Heart right ventricle (tissue), 16 donors: ENCODE results near the gene SLX4IP. TPM values are rescaled to one million over a fixed set of nuclear protein-coding genes. Genes with fewer than 3 reads are reported as not detected.

Experiments
- ATAC-seq, 8 donors: fragments of 200-7000 bp; cut with Tn5 transposase; one replicate each; pipeline ENCODE4 v1.9.1; 2020; ENCODE audit warnings: mild to moderate bottlenecking in 8 of 8, moderate library complexity in 8 of 8, moderate number of reproducible peaks in 1 of 8
- DNase-seq, 2 donors: peaks; one replicate each; pipeline ENCODE4 v3.0.0-alpha.2; 2020
- H3K27ac ChIP-seq, 10 donors: fragments of 200-600 bp; sonication (generic) in 2 of 10; one replicate each; pipeline versions ENCODE4 v1.5.0 to v1.8.0; 2020 to 2022; ENCODE audit warnings: mild to moderate bottlenecking in 3 of 10
- H3K27me3 ChIP-seq, 7 donors: fragments of 200-600 bp; one replicate each; pipeline ENCODE4 v1.8.0; 2021 to 2022; ENCODE audit warnings: mild to moderate bottlenecking in 2 of 7
- H3K36me3 ChIP-seq, 9 donors: fragments of 200-600 bp; sonication (generic) in 1 of 9; one replicate each; pipeline versions ENCODE4 v1.5.0 to v1.8.0; 2020 to 2022; ENCODE audit warnings: mild to moderate bottlenecking in 2 of 9
- H3K4me1 ChIP-seq, 9 donors: fragments of 200-600 bp; sonication (generic) in 1 of 9; one replicate each; pipeline versions ENCODE4 v1.5.0 to v1.8.0; 2020 to 2022; ENCODE audit warnings: mild to moderate bottlenecking in 4 of 9
- H3K4me3 ChIP-seq, 10 donors: fragments of 200-600 bp; sonication (generic) in 2 of 10; one replicate each; pipeline versions ENCODE4 v1.5.0 to v1.8.0; 2020 to 2022; ENCODE audit warnings: mild to moderate bottlenecking in 7 of 10, moderate library complexity in 2 of 10
- H3K9me3 ChIP-seq, 11 donors: fragments of 200-600 bp in 10 of 11; sonication (generic) in 2 of 11; one replicate each; pipeline versions ENCODE4 v1.5.0 to v1.8.0; 2013 to 2022; ENCODE audit warnings: mild to moderate bottlenecking in 2 of 11, control low read depth in 1 of 11, moderate library complexity in 1 of 11
- WGBS, 2 donors: extraction: QIAGEN DNeasy Blood & Tissue Kit; methylation state at CpG; one replicate each; pipeline ENCODE4 v1.1.7; 2013; ENCODE audit warnings: inconsistent platforms in 1 of 2; 5-methylcytosine and 5-hydroxymethylcytosine counted together
- intact Hi-C, 10 donors: fragments of 100-400 bp; cut with DNase I; formaldehyde crosslinking; loops; one replicate each; pipeline versions ENCODE4 v1.11.1 to v1.14.2; 2022
- polyA plus RNA-seq, 2 donors: library from polyadenylated mRNA; stranded (reverse); fragments of 200-250 nt; gene quantifications; one replicate each; pipeline ENCODE4 v1.2.3, GENCODE V29; 2013
- total RNA-seq, 10 donors: library from RNA; stranded (reverse); fragmentation: NEBNext Ultra II Directional in 3 of 10; extraction: Animal tissue kit (Norgen Biotek cat#: 25700) in 3 of 10; gene quantifications; one replicate each; pipeline versions ENCODE4 v1.2.1 to v1.2.4, GENCODE V29; 2021 to 2023
- TF ChIP-seq, protein P1 (sequence below), 9 donors: fragments of 200-600 bp; sonication (generic) in 2 of 9; IDR thresholded peaks; one replicate each; pipeline versions ENCODE4 v1.5.0 to v1.8.0; 2021 to 2022; ENCODE audit warnings: antibody characterized with exemption in 9 of 9, mild to moderate bottlenecking in 5 of 9, moderate library complexity in 1 of 9
- donor health status: Arrhythmogenic right ventricular cardiomyopathy.
- donor health status: ischemic (EF 13 %, LVEDD 7.1; RV severe dilation, severe dysfunction).
- donor health status: healthy with polysubstance abuse.
- donor health status: DM: no; HTN: yes; CAD: no.
- donor health status: DM: no; HTN: no; CAD: no.
- donor health status: ischemic (EF 25% LVEDD 6.9; RV normal size, moderate dysfunction).
- donor health status: ischemic (EF 25% LVEDD 5.7; RV mildly dilated, moderate dysfunction).
- donor health status: healthy.
- donor health status: DM: yes; HTN: yes; CAD: no.
- donor health status: Ischemic cardiomyopathy.
- donor health status: ischemic (EF 35%, LVEDD 5.7; RV mildly dilated, moderate dysfunction).
- donor health status: nonischemic (EF 11% LVEDD 7.7; RV severe dilation, severe dysfunction).
- donor health status: DM: yes; HTN: yes; CAD: no.
- donor health status: PGD.
- donor health status: ischemic (EF 29% LVEDD 5.4; RV normal size, mild dysfunction).
- donor health status: nonischemic (EF 23%, LVEDD 6.1; RV moderate dilation, normal function).

The SLX4IP gene
- total and polyA plus RNA-seq, 12 donors: 0.71 to 3.1 (median 2.6) TPM

DNA sequence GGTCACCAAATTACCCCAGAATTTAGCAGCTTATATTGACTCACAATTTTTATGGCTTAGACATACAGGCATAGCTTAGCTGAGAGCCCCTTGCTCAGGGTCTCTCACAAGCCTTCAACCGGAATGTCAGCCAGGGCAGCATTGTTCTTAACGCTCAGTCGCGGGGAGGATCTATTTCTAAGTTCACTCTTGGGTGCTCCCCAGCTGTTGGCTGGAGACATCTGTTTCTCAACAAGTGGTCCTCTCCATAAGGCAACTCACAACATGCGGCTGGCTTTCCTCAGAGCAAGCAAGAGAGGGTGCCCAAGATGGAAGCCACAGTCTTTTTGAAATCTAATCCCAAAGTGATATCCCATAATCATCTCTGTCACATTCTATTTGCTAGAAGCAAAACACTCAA lies 46.6 kb downstream of the SLX4IP start:
- ATAC-seq (no peak), DNase-seq (no peak)
- Histone ChIP-seq H3K27ac (no peak overlapping the region), H3K36me3 (no peaks in the 10 kb centered on the region), H3K9me3 (no peaks in the 10 kb centered on the region), H3K4me1 (peaks cover 0 to 5% (median 0%) of the 10 kb centered on the region in 9 donors), H3K27me3 (no peaks in the 10 kb centered on the region), H3K4me3 (no peak overlapping the region)
- intact Hi-C loops: no loop called here
- 68 to 73% methylated on average over 5 of the region's 5 CpGs for WGBS, 2 donors
- TF ChIP-seq, protein P1, sequence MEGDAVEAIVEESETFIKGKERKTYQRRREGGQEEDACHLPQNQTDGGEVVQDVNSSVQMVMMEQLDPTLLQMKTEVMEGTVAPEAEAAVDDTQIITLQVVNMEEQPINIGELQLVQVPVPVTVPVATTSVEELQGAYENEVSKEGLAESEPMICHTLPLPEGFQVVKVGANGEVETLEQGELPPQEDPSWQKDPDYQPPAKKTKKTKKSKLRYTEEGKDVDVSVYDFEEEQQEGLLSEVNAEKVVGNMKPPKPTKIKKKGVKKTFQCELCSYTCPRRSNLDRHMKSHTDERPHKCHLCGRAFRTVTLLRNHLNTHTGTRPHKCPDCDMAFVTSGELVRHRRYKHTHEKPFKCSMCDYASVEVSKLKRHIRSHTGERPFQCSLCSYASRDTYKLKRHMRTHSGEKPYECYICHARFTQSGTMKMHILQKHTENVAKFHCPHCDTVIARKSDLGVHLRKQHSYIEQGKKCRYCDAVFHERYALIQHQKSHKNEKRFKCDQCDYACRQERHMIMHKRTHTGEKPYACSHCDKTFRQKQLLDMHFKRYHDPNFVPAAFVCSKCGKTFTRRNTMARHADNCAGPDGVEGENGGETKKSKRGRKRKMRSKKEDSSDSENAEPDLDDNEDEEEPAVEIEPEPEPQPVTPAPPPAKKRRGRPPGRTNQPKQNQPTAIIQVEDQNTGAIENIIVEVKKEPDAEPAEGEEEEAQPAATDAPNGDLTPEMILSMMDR (IDR thresholded peaks at IDR 0.05): no peak

DNA sequence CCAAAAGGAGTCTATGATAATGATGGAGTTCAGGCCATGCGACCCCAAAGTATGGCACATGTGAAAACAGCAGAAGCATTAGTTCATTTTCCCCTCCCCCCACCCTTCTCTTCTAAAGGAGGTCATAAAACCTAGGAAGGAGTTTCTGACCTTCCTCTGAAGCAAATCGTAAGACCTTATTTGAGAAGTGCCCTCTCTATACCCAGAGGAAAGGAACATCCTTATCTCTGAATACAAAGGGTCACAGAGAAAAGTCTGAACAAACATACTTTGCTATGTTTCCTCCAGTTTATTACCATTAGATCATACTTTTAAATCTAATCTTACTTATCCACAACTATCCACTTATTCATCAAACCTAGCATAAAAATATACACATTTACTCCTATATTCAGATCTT lies 48.6 kb downstream of the SLX4IP start:
- intact Hi-C loops: no loop called here
- ATAC-seq (no peak), DNase-seq (no peak)
- TF ChIP-seq, protein P1 (IDR thresholded peaks at IDR 0.05): no peak
- Histone ChIP-seq H3K4me3 (no peak overlapping the region), H3K4me1 (peaks cover 0 to 15% (median 0%) of the 10 kb centered on the region in 9 donors), H3K27ac (no peak overlapping the region), H3K36me3 (no peaks in the 10 kb centered on the region), H3K27me3 (no peaks in the 10 kb centered on the region), H3K9me3 (no peaks in the 10 kb centered on the region)
- whole genome bisulfite sequencing, 2 donors: 87 to 91% methylated on average over 2 of the region's 2 CpGs

DNA sequence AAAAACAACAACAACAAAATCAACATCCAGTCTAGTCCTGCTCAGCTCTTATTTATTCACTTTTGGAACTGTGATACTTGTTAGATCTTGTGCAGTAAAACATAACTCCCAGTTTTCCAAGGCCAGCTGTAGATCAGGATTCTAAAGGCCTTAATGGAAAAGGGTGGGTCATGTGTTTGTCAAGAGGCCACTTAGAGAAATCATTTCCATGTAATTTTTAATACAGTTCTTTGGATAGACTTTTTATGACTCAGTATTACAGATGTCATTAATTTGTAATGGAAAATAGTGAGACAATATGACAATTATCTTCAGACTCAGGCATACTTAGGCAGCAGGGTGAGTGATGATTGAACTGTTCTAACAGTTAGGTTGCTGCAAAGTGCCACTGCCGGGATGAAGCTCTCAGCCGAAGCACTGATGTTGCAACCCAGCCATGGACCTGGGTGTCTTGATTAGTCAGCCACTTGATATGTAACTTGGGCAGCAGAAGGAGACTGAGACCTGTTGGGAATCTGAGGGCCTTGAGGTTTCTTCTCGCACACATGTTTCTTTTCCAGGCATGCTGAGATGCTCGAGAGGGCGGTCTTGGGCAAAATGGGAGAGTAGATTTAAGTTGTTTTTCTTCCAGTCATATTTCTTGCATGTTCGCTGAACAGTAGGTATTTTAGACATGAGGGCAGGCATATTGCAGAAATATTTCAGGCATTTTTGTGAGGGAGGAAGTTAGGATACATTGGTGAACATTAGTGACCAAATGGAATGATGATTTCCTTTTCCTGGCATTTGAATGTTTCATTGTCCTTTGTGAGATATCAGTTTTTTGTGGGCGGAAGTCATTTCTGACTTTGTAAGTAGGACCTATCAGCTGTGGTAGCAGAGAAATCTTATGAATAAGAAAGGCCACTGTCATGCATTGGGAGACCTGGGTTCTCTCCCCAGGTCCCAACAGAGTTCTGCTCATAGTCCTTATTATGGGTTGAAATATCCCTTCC lies 52.3 kb downstream of the SLX4IP start:
- TF ChIP-seq, protein P1 (IDR thresholded peaks at IDR 0.05): no peak
- Histone ChIP-seq H3K27ac (peak overlapping the region in 2 of 10 donors; percentile 1 to 63), H3K4me1 (peaks cover 0 to 39% (median 0%) of the 10 kb centered on the region in 9 donors), H3K36me3 (no peaks in the 10 kb centered on the region), H3K4me3 (no peak overlapping the region), H3K27me3 (no peaks in the 10 kb centered on the region), H3K9me3 (no peaks in the 10 kb centered on the region)
- intact Hi-C loops: no loop called here
- ATAC-seq: peak in 3 of 8 donors; percentile 16 to 74 (median 17)
- DNase-seq: no peak
- WGBS, 2 donors: 77 to 84% methylated on average over 7 of the region's 7 CpGs

DNA sequence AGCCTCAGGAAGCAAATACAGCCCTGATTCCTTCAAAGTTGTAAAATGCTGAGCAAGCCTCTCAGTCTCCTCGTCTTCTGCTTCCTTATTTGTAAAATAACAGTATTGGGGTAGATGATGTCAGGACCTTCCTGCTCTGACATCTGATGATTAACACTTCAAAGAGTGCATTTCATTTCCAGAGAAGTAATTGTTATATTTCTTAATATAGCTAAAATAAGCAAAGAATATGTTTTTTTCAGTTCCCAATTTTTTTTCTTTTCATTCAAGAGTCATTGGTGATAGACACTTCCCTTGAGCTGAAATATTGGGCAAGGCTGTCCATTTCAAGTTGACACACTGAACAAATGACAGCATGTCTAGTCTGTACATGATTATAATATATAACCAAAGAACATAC lies 53.4 kb downstream of the SLX4IP start:
- intact Hi-C loops: no loop called here
- Histone ChIP-seq H3K36me3 (no peaks in the 10 kb centered on the region), H3K4me1 (peaks cover 0 to 39% (median 0%) of the 10 kb centered on the region in 9 donors), H3K27ac (peak overlapping the region in 1 of 10 donors; percentile 63), H3K4me3 (no peak overlapping the region), H3K9me3 (no peaks in the 10 kb centered on the region), H3K27me3 (no peaks in the 10 kb centered on the region)
- ATAC-seq: peak in 2 of 8 donors; percentile 39 to 45
- WGBS, 2 donors: 88 to 89% methylated on average over 1 of the region's 1 CpG
- TF ChIP-seq, protein P1 (IDR thresholded peaks at IDR 0.05): no peak
- no peak for DNase-seq
